IMR-90 (cell line): Measurements from ENCODE around the gene MYCT1. TPM values are rescaled to one million over a fixed set of nuclear protein-coding genes. Genes with fewer than 3 reads are reported as not detected.

Source experiments
- ATAC-seq: fragments of 200-7000 bp; cut with Tn5 transposase; 2 replicates; pipeline ENCODE4 v1.9.1; 2020; ENCODE audit warnings: low read depth, mild to moderate bottlenecking, moderate library complexity
- BruUV-seq: library from RNA; stranded (reverse); fragments of 400-500 nt; replicated peaks from 2 replicates; lab custom pipeline; 2021; lab: Mats Ljungman, UMichigan
- CTCF ChIA-PET: fragments of 300-600 bp; formaldehyde crosslinking; extraction: SDS; loops from one replicate; lab custom pipeline; 2021; ENCODE audit warnings: antibody characterized with exemption; lab: Yijun Ruan, JAX
- POLR2A ChIA-PET: fragments of 300-600 bp; sonication (Branson Sonifier 250); formaldehyde crosslinking; loops from one replicate; lab custom pipeline; 2022; ENCODE audit warnings: antibody characterized with exemption; ENCODE audit not compliant: unreplicated experiment; lab: Charles Lee
- DNase-seq: peaks from one replicate; pipeline ENCODE4 v3.0.0; 2013
- H2AFZ ChIP-seq: replicated peaks from 2 replicates; pipeline ENCODE3; 2013; ENCODE audit warnings: low read length, mild to moderate bottlenecking; ENCODE audit not compliant: poor library complexity
- H2AK5ac ChIP-seq: 2 replicates; pipeline ENCODE4 v1.6.1; 2013; ENCODE audit warnings: low read depth, low read length, inconsistent platforms
- H2AK9ac ChIP-seq: replicated peaks from 2 replicates; pipeline ENCODE3; 2013; ENCODE audit warnings: mild to moderate bottlenecking, low read depth, low read length, moderate library complexity; ENCODE audit not compliant: poor library complexity
- H2BK120ac ChIP-seq: 2 replicates; pipeline ENCODE4 v1.6.1; 2013; ENCODE audit warnings: low read depth, low read length, inconsistent platforms
- H2BK15ac ChIP-seq: 3 replicates; pipeline ENCODE4 v1.6.1; 2013; ENCODE audit warnings: low read depth, low read length, inconsistent platforms
- H2BK20ac ChIP-seq: 2 replicates; pipeline ENCODE4 v1.6.1; 2013; ENCODE audit warnings: low read depth, mild to moderate bottlenecking, inconsistent platforms, low read length, moderate library complexity
- H2BK5ac ChIP-seq: 2 replicates; pipeline ENCODE4 v1.6.1; 2013; ENCODE audit warnings: mild to moderate bottlenecking, low read depth, low read length, inconsistent platforms; ENCODE audit not compliant: poor library complexity, severe bottlenecking
- H3K14ac ChIP-seq: replicated peaks from 2 replicates; pipeline ENCODE4 v1.6.1; 2013; ENCODE audit warnings: low read depth, low read length, inconsistent platforms
- H3K18ac ChIP-seq: 2 replicates; pipeline ENCODE4 v1.6.1; 2013; ENCODE audit warnings: low read depth, low read length, control low read depth
- H3K23ac ChIP-seq: 2 replicates; pipeline ENCODE4 v1.6.1; 2013; ENCODE audit warnings: low read depth, low read length, inconsistent platforms
- H3K27ac ChIP-seq: 2 replicates; pipeline ENCODE4 v1.5.1; 2013; ENCODE audit warnings: mild to moderate bottlenecking, control low read depth, low read length; ENCODE audit not compliant: insufficient read depth
- H3K27me3 ChIP-seq: 2 replicates; pipeline ENCODE4 v1.6.1; 2013; ENCODE audit warnings: low read length; ENCODE audit not compliant: control insufficient read depth, insufficient read depth
- H3K36me3 ChIP-seq: 2 replicates; pipeline ENCODE4 v1.6.1; 2013; ENCODE audit warnings: low read length, mixed read lengths; ENCODE audit not compliant: control insufficient read depth, insufficient read depth
- H3K4ac ChIP-seq: 2 replicates; pipeline ENCODE4 v1.6.1; 2013; ENCODE audit warnings: low read depth, low read length, inconsistent platforms
- H3K4me1 ChIP-seq: 2 replicates; pipeline ENCODE4 v1.6.1; 2013; ENCODE audit warnings: low read length, mixed read lengths; ENCODE audit not compliant: control insufficient read depth, insufficient read depth
- H3K4me2 ChIP-seq: 2 replicates; pipeline ENCODE4 v1.6.1; 2013; ENCODE audit warnings: low read depth, mild to moderate bottlenecking, control low read depth, low read length, moderate library complexity
- H3K4me3 ChIP-seq: 2 replicates; pipeline ENCODE4 v1.5.1; 2013; ENCODE audit warnings: low read depth, mild to moderate bottlenecking, control low read depth, low read length, moderate library complexity; ENCODE audit not compliant: insufficient read depth
- H3K56ac ChIP-seq: 2 replicates; pipeline ENCODE4 v1.6.1; 2013; ENCODE audit warnings: low read length, inconsistent platforms; ENCODE audit not compliant: insufficient read depth; ENCODE audit errors: extremely low read depth
- H3K79me1 ChIP-seq, 2 experiments: 2 replicates each; pipeline ENCODE4 v1.6.1; 2013; ENCODE audit warnings: low read length in 2 of 2, inconsistent platforms in 1 of 2, low read depth in 1 of 2
- H3K9ac ChIP-seq: 2 replicates; pipeline ENCODE4 v1.6.1; 2013; ENCODE audit warnings: low read depth, low read length, control low read depth
- H3K9me1 ChIP-seq: 2 replicates; pipeline ENCODE4 v1.6.1; 2013; ENCODE audit warnings: low read length, inconsistent platforms; ENCODE audit not compliant: insufficient read depth
- H3K9me3 ChIP-seq: 2 replicates; pipeline ENCODE4 v1.6.1; 2013; ENCODE audit warnings: low read length; ENCODE audit not compliant: control insufficient read depth, insufficient read depth
- H4K20me1 ChIP-seq: 2 replicates; pipeline ENCODE4 v1.6.1; 2013; ENCODE audit warnings: low read length, inconsistent platforms; ENCODE audit not compliant: insufficient read depth
- H4K5ac ChIP-seq: 2 replicates; pipeline ENCODE4 v1.6.1; 2013; ENCODE audit warnings: mild to moderate bottlenecking, low read depth, low read length, control low read depth
- H4K8ac ChIP-seq, 2 experiments: 2 replicates each; pipeline ENCODE4 v1.6.1; 2013; ENCODE audit warnings: low read depth in 2 of 2, low read length in 2 of 2, control low read depth in 1 of 2, inconsistent platforms in 1 of 2
- H4K91ac ChIP-seq: 2 replicates; pipeline ENCODE4 v1.6.1; 2013; ENCODE audit warnings: low read depth, low read length, inconsistent platforms; ENCODE audit not compliant: insufficient read depth
- CTCF ChIP-seq: conservative IDR thresholded peaks from 2 replicates; pipeline ENCODE4 v1.5.1; 2012; ENCODE audit warnings: mild to moderate bottlenecking, low read depth, low read length, improper control_type of control experiment
- RAD21 ChIP-seq: IDR thresholded peaks from 2 replicates; pipeline ENCODE4 v1.6.1; 2012; ENCODE audit warnings: low read length, improper control_type of control experiment
- RFX5 ChIP-seq: IDR thresholded peaks from 2 replicates; pipeline ENCODE4 v1.8.0; 2012; ENCODE audit warnings: low read depth, mild to moderate bottlenecking, low read length, moderate library complexity
- WGBS, 2 experiments: methylation state at CpG; one replicate each; pipeline versions ENCODE4 v1.1.5 to v1.1.7; 2013; ENCODE audit warnings: missing lambda C conversion rate in 2 of 2; ENCODE audit not compliant: insufficient read length in 1 of 2; ENCODE audit errors: extremely low coverage in 2 of 2; 5-methylcytosine and 5-hydroxymethylcytosine counted together
- dilution Hi-C: fragments of 300-500 bp; cut with HindIII; formaldehyde crosslinking; loops from one replicate; pipeline ENCODE4 v1.14.3; 2018; ENCODE audit warnings: low sequenced_read_pairs; ENCODE audit not compliant: unreplicated experiment
- in situ Hi-C: fragments of 300-500 bp; cut with MboI; formaldehyde crosslinking; loops from 3 replicates; pipeline ENCODE4 v1.14.3; 2019; ENCODE audit warnings: low sequenced_read_pairs, inconsistent platforms, mixed read lengths
- intact Hi-C: fragments of 100-400 bp; cut with micrococcal nuclease; formaldehyde crosslinking; loops from 2 replicates; pipeline ENCODE4 v1.10.0; 2022
- polyA plus RNA-seq, 3 experiments: library from polyadenylated mRNA; depleted of rRNA; stranded (reverse); fragments of >200 nt; gene quantifications; 2 replicates each; pipeline ENCODE4 v1.2.3, GENCODE V29; 2012; ENCODE audit warnings: low replicate concordance in 1 of 3
- total RNA-seq: library from RNA; depleted of rRNA; stranded (reverse); fragments of >200 nt; gene quantifications from 2 replicates; pipeline ENCODE4 v1.2.3, GENCODE V29; 2012

The MYCT1 gene
- total and polyA plus RNA-seq, 2 of the 4 experiments (the other 2 are of a cell fraction) = 0.89 to 0.90 TPM

- ATAC-seq (peak; percentile 46), DNase-seq (peak; percentile 62)
- Histone ChIP-seq H3K27ac (peak overlapping the region; percentile 100), H3K36me3 (no peaks in the 10 kb centered on the region), H2BK120ac (peak overlapping the region; percentile 93), H2AFZ (peak overlapping the region; percentile 77), H3K4me2 (peak overlapping the region; percentile 91), H3K4me1 (peaks cover 17% of the 10 kb centered on the region), H3K18ac (peak overlapping the region; percentile 100), H3K14ac (peak overlapping the region; percentile 79), H4K20me1 (no peaks in the 10 kb centered on the region), H2AK5ac (peak overlapping the region; percentile 93), H3K4me3 (no peak overlapping the region), H2BK20ac (peak overlapping the region; percentile 86), H4K8ac (peak overlapping the region; percentile 94 to 97), H3K9me3 (no peaks in the 10 kb centered on the region), H3K9ac (peak overlapping the region; percentile 73), H4K5ac (peak overlapping the region; percentile 96), H4K91ac (peak overlapping the region; percentile 97), H3K23ac (peak overlapping the region; percentile 34; the same call in 1 of the 2 replicates), H3K79me1 (no peaks in the 10 kb centered on the region; a peak in 1 of 4 replicates), H3K56ac (peak overlapping the region; percentile 91), H2BK5ac (peak overlapping the region; percentile 96), H2BK15ac (peak overlapping the region; percentile 95), H2AK9ac (peak overlapping the region; percentile 17), H3K9me1 (no peaks in the 10 kb centered on the region; the same call in 1 of the 2 replicates), H3K4ac (peak overlapping the region; percentile 98), H3K27me3 (no peaks in the 10 kb centered on the region)
- dilution Hi-C loops = no loop called here
- intact Hi-C loops = loop anchor here (5.0 kb wide), 1 partner anchor 64 kb away; the partner anchor contains the start of gene SYNE1
- in situ Hi-C loops = no loop called here
- ChIA-PET POLR2A (no interaction called here), CTCF (interaction anchor here (1.0 kb wide), 1 partner anchor 11 kb away, joined by 4 read pairs; no protein-coding TSS in a partner anchor)
- TF ChIP-seq CTCF (peak; percentile 33; the same call in 1 of the 2 replicates), RFX5 (no peak), RAD21 (peak; percentile 37; the same call in 1 of the 2 replicates)
- no TSS peak for BruUV-seq
- 100% methylated on average over 1 of the region's 7 CpGs; no CpG with 5 or more reads in 1 of the 2 experiments for WGBS, 2 experiments
Measured at GRCh38 chr6:152701081-152701862, 3.6 kb downstream of the MYCT1 start.
